ENCODE results near the gene RAB12. TPM values are rescaled to one million over a fixed set of nuclear protein-coding genes. Genes with fewer than 3 reads are reported as not detected.

The RAB12 gene
- total RNA-seq, 2 experiments from 2014 or later, result 20.6 to 34.0 TPM

DNA sequence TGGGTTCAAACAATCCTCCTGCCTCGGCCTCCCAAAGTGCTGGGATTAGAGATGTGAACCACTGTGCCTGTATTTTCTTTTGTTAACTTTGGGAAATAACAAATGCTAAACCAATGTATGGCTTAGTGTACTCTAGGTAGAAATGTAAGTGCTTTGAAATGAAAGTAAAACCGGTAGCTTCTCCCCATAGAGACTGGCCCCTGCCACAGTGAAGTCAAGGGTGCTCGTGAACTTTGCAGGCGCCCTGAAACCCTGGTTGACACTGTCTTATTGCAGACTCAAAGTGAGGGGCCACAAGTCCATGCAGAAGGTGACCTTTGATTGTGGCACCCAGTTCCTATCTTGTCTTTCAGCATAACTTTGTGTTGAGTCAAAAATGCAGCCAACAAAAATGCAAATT is 72.0 kb downstream of the RAB12 start:
- BruUV-seq (replicated peaks), result no TSS peak
- Histone ChIP-seq H3K9me3 (ENCODE audit: low read length) (no peaks in the 10 kb centered on the region), H3K79me2 (ENCODE audit: insufficient read depth, low read depth, low read length) (no peaks in the 10 kb centered on the region), H3K4me1 (ENCODE audit: insufficient read depth, low read length, poor library complexity, severe bottlenecking) (no peaks in the 10 kb centered on the region), H2AFZ (ENCODE audit: low read length) (peak overlapping the region; percentile 72), H3K36me3 (ENCODE audit: insufficient read depth, low read length) (no peaks in the 10 kb centered on the region), H3K27ac (ENCODE audit: low read depth, low read length, poor library complexity, severe bottlenecking) (no peak overlapping the region), H3K4me2 (ENCODE audit: low read length) (peak overlapping the region; percentile 30; the same call in 1 of the 2 replicates), H4K20me1 (ENCODE audit: insufficient read depth, low read length) (no peaks in the 10 kb centered on the region), H3K4me3 (ENCODE audit: low read depth, low read length, poor library complexity, severe bottlenecking) (no peak overlapping the region), H3K9me2 (ENCODE audit: insufficient read depth, low read length) (no peaks in the 10 kb centered on the region)
- TF ChIP-seq CTCF (conservative IDR thresholded peaks at IDR 0.05; ENCODE audit: low read length), result no peak
- no peak for TF ChIP-seq EZH2phosphoT487 (IDR thresholded peaks at IDR 0.05; ENCODE audit: borderline replicate concordance, low read depth, low read length)
- ChIA-PET CTCF (ENCODE audit: unreplicated experiment) (no interaction called here), POLR2A (interaction anchor here (0.7 to 0.8 kb wide), 3 partner anchors 9 to 303 kb away, joined by 3 read pairs; no protein-coding TSS in a partner anchor)
- no peak for DNase-seq (ENCODE audit: low spot score)
- intact Hi-C loops (cut with micrococcal nuclease; ENCODE audit: unreplicated experiment), result no loop called here

GRCh38 chr18:8684577-8684976 is 75.3 kb downstream of the RAB12 start:
- TF ChIP-seq EZH2phosphoT487 (IDR thresholded peaks at IDR 0.05; ENCODE audit: borderline replicate concordance, low read depth, low read length) (no peak), CTCF (conservative IDR thresholded peaks at IDR 0.05; ENCODE audit: low read length) (no peak)
- intact Hi-C loops (cut with micrococcal nuclease; ENCODE audit: unreplicated experiment), result no loop called here
- H3K36me3 ChIP-seq (ENCODE audit: insufficient read depth, low read length), result no peaks in the 10 kb centered on the region
- no peaks in the 10 kb centered on the region for H4K20me1 ChIP-seq (ENCODE audit: insufficient read depth, low read length)
- no peaks in the 10 kb centered on the region for H3K4me1 ChIP-seq (ENCODE audit: insufficient read depth, low read length, poor library complexity, severe bottlenecking)
- no peaks in the 10 kb centered on the region for H3K9me3 ChIP-seq (ENCODE audit: low read length)
- H3K27ac ChIP-seq (ENCODE audit: low read depth, low read length, poor library complexity, severe bottlenecking), result no peak overlapping the region
- H2AFZ ChIP-seq (ENCODE audit: low read length), result no peak overlapping the region
- no peak overlapping the region for H3K4me2 ChIP-seq (ENCODE audit: low read length)
- CTCF ChIA-PET (ENCODE audit: unreplicated experiment), result no interaction called here
- no peak overlapping the region for H3K4me3 ChIP-seq (ENCODE audit: low read depth, low read length, poor library complexity, severe bottlenecking)
- POLR2A ChIA-PET, result interaction anchor here (0.6 kb wide), 1 partner anchor 14 kb away, joined by 3 read pairs; no protein-coding TSS in a partner anchor
- no peak for DNase-seq (ENCODE audit: low spot score)
- BruUV-seq (replicated peaks), result no TSS peak
- no peaks in the 10 kb centered on the region for H3K9me2 ChIP-seq (ENCODE audit: insufficient read depth, low read length)
- H3K79me2 ChIP-seq (ENCODE audit: insufficient read depth, low read depth, low read length), result no peaks in the 10 kb centered on the region

DNA sequence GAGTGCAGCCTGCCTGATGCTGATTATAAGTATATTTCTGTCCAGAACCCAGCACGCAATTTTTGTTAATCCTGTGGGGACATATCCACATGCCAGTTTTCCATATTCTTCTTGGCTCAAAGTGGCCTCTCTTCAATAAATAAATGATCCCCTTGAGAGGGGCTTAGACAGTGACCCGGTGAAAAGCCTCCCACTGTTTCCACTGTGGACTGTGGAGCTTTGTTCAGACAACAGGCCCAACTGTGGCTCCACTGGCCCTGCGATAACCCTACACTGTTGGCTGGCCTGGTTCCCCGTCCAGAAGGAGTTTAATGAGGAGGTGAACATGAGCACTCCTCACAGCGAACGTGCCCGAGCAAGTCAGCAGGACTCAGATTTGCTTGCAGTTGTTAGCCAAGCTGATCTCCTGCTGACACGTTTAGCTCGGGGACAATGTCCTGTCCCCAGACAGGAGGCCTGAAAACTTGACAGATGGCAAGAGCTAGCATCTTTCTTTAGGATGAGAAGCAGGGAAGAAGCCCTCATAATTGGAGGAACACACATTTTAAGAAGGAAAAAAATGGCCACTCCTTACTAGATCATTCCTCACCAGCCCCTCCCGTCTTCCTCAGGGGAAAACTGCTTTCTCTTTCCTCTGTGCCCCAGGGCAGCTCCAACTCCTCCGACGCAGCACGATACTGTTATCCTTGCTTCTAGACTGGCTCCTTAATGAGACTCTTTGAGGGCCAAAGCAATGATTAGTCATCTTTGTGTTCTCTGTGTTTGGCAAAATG is 76.1 kb downstream of the RAB12 start:
- no peak for DNase-seq (ENCODE audit: low spot score)
- no TSS peak for BruUV-seq (replicated peaks)
- CTCF ChIA-PET (ENCODE audit: unreplicated experiment), result no interaction called here
- Histone ChIP-seq H3K4me2 (ENCODE audit: low read length) (no peak overlapping the region), H3K9me2 (ENCODE audit: insufficient read depth, low read length) (no peaks in the 10 kb centered on the region), H3K79me2 (ENCODE audit: insufficient read depth, low read depth, low read length) (no peaks in the 10 kb centered on the region), H3K9me3 (ENCODE audit: low read length) (no peaks in the 10 kb centered on the region), H4K20me1 (ENCODE audit: insufficient read depth, low read length) (no peaks in the 10 kb centered on the region), H2AFZ (ENCODE audit: low read length) (no peak overlapping the region), H3K4me3 (ENCODE audit: low read depth, low read length, poor library complexity, severe bottlenecking) (no peak overlapping the region), H3K4me1 (ENCODE audit: insufficient read depth, low read length, poor library complexity, severe bottlenecking) (no peaks in the 10 kb centered on the region), H3K36me3 (ENCODE audit: insufficient read depth, low read length) (no peaks in the 10 kb centered on the region), H3K27ac (ENCODE audit: low read depth, low read length, poor library complexity, severe bottlenecking) (no peak overlapping the region)
- POLR2A ChIA-PET, result interaction anchor here (0.6 to 1.2 kb wide), 3 partner anchors 12 to 201 kb away, joined by 3 to 4 read pairs (median 4); no protein-coding TSS in a partner anchor
- no peak for TF ChIP-seq EZH2phosphoT487 (IDR thresholded peaks at IDR 0.05; ENCODE audit: borderline replicate concordance, low read depth, low read length)
- intact Hi-C loops (cut with micrococcal nuclease; ENCODE audit: unreplicated experiment), result no loop called here
